ENCODE measurements around the gene CHST7. TPM values are rescaled to one million over a fixed set of nuclear protein-coding genes. Genes with fewer than 3 reads are reported as not detected.
"Not testable (repeated sequence)": the region's sequence is repeated elsewhere in the genome, so short reads cannot be mapped to it uniquely, and the experiment has no call there.

CHST7 gene
- 24.7 and 31.9 TPM in 2 replicates for total RNA-seq (2014; rRNA removed)
- percentile 62 among the genes with signal in this experiment for Bru-seq, nascent RNA
- percentile 60 among the genes with signal in this experiment for BruChase-seq, experiment 1, labeled RNA remaining after a 6-hour chase
- percentile 64 among the genes with signal in this experiment for BruChase-seq, experiment 2, labeled RNA remaining after a 2-hour chase
- long read RNA-seq, transcript CHST7-201 (2 exons, 2,289 nt) = major isoform, 47 of 50 reads
- long read RNA-seq, partial matches to known transcripts = 2 of 50 reads
- long read RNA-seq, other reads (novel, unspliced or antisense) = 1 of 50 reads

DNA sequence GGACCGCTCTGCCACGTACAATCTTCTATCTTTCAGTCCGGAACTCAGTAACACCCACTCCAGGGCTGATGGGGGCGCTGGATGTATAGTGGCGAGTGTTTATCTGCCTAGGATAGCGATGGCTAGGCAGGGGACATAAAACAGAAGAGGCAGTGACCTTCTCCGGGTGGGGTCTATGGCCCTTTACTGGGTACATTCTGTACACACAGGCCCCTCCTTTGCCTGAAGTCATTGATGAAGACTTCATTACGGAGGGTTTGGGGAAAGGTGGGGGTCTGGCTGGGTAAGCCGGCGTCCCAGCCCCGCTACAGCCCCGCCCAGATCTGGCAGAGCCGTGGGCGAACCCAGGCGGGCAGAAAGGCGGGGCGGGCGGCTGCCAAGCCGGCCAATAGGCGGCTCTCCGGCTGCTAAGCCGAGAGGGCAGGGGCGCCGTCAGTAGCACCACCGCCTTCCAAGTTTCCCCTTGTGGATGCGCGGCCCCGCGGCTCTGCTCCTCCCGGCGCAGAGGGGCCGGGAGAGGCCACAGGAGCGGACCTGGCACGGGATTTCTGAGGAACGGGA is at the start of gene CHST7:
TSS of gene CHST7 (plus strand) at position 435 of the 561 bp plus-strand sequence. CDS start 167 bp downstream, outside the sequence.
- peak within 1 kb of the TSS; percentile 93 for H3K4me2 ChIP-seq (ENCODE audit: low read length)
- TF ChIP-seq EZH2phosphoT487 (IDR thresholded peaks at IDR 0.05; ENCODE audit: borderline replicate concordance, low read length) (no peak), EZH2 (IDR thresholded peaks at IDR 0.05; ENCODE audit: low read length, unreplicated experiment) (no peak)
- TF ChIP-seq, protein P1, sequence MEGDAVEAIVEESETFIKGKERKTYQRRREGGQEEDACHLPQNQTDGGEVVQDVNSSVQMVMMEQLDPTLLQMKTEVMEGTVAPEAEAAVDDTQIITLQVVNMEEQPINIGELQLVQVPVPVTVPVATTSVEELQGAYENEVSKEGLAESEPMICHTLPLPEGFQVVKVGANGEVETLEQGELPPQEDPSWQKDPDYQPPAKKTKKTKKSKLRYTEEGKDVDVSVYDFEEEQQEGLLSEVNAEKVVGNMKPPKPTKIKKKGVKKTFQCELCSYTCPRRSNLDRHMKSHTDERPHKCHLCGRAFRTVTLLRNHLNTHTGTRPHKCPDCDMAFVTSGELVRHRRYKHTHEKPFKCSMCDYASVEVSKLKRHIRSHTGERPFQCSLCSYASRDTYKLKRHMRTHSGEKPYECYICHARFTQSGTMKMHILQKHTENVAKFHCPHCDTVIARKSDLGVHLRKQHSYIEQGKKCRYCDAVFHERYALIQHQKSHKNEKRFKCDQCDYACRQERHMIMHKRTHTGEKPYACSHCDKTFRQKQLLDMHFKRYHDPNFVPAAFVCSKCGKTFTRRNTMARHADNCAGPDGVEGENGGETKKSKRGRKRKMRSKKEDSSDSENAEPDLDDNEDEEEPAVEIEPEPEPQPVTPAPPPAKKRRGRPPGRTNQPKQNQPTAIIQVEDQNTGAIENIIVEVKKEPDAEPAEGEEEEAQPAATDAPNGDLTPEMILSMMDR (conservative IDR thresholded peaks at IDR 0.05; ENCODE audit: low read depth, low read length) = peak; percentile 56
- ChIA-PET POLR2A (ENCODE audit: unreplicated experiment) (no interaction called here), CTCF (interaction anchor here (1.1 kb wide), 1 partner anchor 19 kb away, joined by 9 read pairs; no protein-coding TSS in a partner anchor)
- H3K9me3 ChIP-seq (ENCODE audit: low read length) = no peaks in the 10 kb centered on the region
- peaks cover 32% of the 10 kb centered on the region for H3K4me1 ChIP-seq (ENCODE audit: insufficient read depth, low read length)
- no peaks in the 10 kb centered on the region for H3K36me3 ChIP-seq (ENCODE audit: low read depth, low read length)
- ATAC-seq (peak; percentile 72), DNase-seq (peak; percentile 76)
- H3K27ac ChIP-seq (ENCODE audit: low read length) = peak within 1 kb of the TSS; percentile 69
- H3K9me2 ChIP-seq (replicated peaks; ENCODE audit: low read length) = no peaks in the 10 kb centered on the region
- BruUV-seq (replicated peaks) = no TSS peak
- H3K9ac ChIP-seq (ENCODE audit: low read length) = peak within 1 kb of the TSS; percentile 77
- peaks cover 4% of the 10 kb centered on the region for H3F3A ChIP-seq (ENCODE audit: low read length, unreplicated experiment)
- intact Hi-C loops (cut with micrococcal nuclease) = loop anchor here (2.0 to 10.0 kb wide), 3 partner anchors 19 to 181 kb away; partner anchors contain the start of gene SLC9A7
- H3K4me3 ChIP-seq (ENCODE audit: low read length) = peak within 1 kb of the TSS; percentile 94
- H3K27me3 ChIP-seq (ENCODE audit: low read length) = no peaks in the 10 kb centered on the region
- H3K79me2 ChIP-seq (ENCODE audit: low read length) = peaks cover 43% of the 10 kb centered on the region
- H4K20me1 ChIP-seq (ENCODE audit: low read length) = no peaks in the 10 kb centered on the region; the same call in 1 of the 2 replicates
- H2AFZ ChIP-seq (ENCODE audit: low read length) = peak within 1 kb of the TSS; percentile 96

- H3F3A ChIP-seq (ENCODE audit: low read length, unreplicated experiment); H3K36me3 ChIP-seq (ENCODE audit: low read depth, low read length); BruUV-seq (replicated peaks); H3K27ac ChIP-seq (ENCODE audit: low read length); DNase-seq; H3K9ac ChIP-seq (ENCODE audit: low read length); H3K27me3 ChIP-seq (ENCODE audit: low read length); H2AFZ ChIP-seq (ENCODE audit: low read length); H4K20me1 ChIP-seq (ENCODE audit: low read length); H3K9me2 ChIP-seq (replicated peaks; ENCODE audit: low read length); H3K4me2 ChIP-seq (ENCODE audit: low read length); H3K4me1 ChIP-seq (ENCODE audit: insufficient read depth, low read length); POLR2A ChIA-PET (ENCODE audit: unreplicated experiment); H3K79me2 ChIP-seq (ENCODE audit: low read length); intact Hi-C loops (cut with micrococcal nuclease); CTCF ChIA-PET; H3K9me3 ChIP-seq (ENCODE audit: low read length); H3K4me3 ChIP-seq (ENCODE audit: low read length); ATAC-seq: not testable (repeated sequence)
These were observed 44.9 kb upstream of the CHST7 start for GRCh38 chrX:46528640-46529039.

GRCh38 chrX:46529740-46530403 is 43.7 kb upstream of the CHST7 start:
- H3K4me1 ChIP-seq (ENCODE audit: insufficient read depth, low read length); H3K9me2 ChIP-seq (replicated peaks; ENCODE audit: low read length); POLR2A ChIA-PET (ENCODE audit: unreplicated experiment); H2AFZ ChIP-seq (ENCODE audit: low read length); CTCF ChIA-PET; H3K79me2 ChIP-seq (ENCODE audit: low read length); BruUV-seq (replicated peaks); intact Hi-C loops (cut with micrococcal nuclease); H3K27ac ChIP-seq (ENCODE audit: low read length); H3K4me2 ChIP-seq (ENCODE audit: low read length); H3K9me3 ChIP-seq (ENCODE audit: low read length); H3K4me3 ChIP-seq (ENCODE audit: low read length); DNase-seq; H3K9ac ChIP-seq (ENCODE audit: low read length); ATAC-seq; H3K36me3 ChIP-seq (ENCODE audit: low read depth, low read length); H3K27me3 ChIP-seq (ENCODE audit: low read length); H4K20me1 ChIP-seq (ENCODE audit: low read length); H3F3A ChIP-seq (ENCODE audit: low read length, unreplicated experiment): not testable (repeated sequence)

GRCh38 chrX:46530404-46530908 is 43.1 kb upstream of the CHST7 start:
- ATAC-seq; CTCF ChIA-PET; intact Hi-C loops (cut with micrococcal nuclease): not testable (repeated sequence)

More at GRCh38 chrX:46530404-46530908, 43.1 kb upstream of the CHST7 start:
- H3K27me3 ChIP-seq (ENCODE audit: low read length); DNase-seq; H3K9ac ChIP-seq (ENCODE audit: low read length); H3K9me2 ChIP-seq (replicated peaks; ENCODE audit: low read length); POLR2A ChIA-PET (ENCODE audit: unreplicated experiment); H3F3A ChIP-seq (ENCODE audit: low read length, unreplicated experiment); H3K9me3 ChIP-seq (ENCODE audit: low read length); H3K4me3 ChIP-seq (ENCODE audit: low read length); H3K36me3 ChIP-seq (ENCODE audit: low read depth, low read length); BruUV-seq (replicated peaks); H4K20me1 ChIP-seq (ENCODE audit: low read length); H3K27ac ChIP-seq (ENCODE audit: low read length); H3K4me1 ChIP-seq (ENCODE audit: insufficient read depth, low read length); H3K79me2 ChIP-seq (ENCODE audit: low read length); H3K4me2 ChIP-seq (ENCODE audit: low read length); H2AFZ ChIP-seq (ENCODE audit: low read length): not testable (repeated sequence)

All from PC-3 (cell line).